T-helper 17 cell (primary cell): ENCODE results near the gene MOK. TPM values are rescaled to one million over a fixed set of nuclear protein-coding genes. Genes with fewer than 3 reads are reported as not detected.

Experiments used
- ATAC-seq: fragments of 150-1000 bp; cut with Tn5 transposase; 2 replicates; pipeline ENCODE4 v1.10.0; 2021; ENCODE audit warnings: mild to moderate bottlenecking, moderate library complexity
- DNase-seq, 3 donors: peaks; one replicate each; pipeline versions ENCODE4 v3.0.0 to v3.0.0-alpha.2; 2020 to 2021
- H3K9me3 ChIP-seq: one replicate; pipeline ENCODE4 v1.7.0; 2013; ENCODE audit warnings: low read length, mild to moderate bottlenecking; ENCODE audit not compliant: control insufficient read depth, poor library complexity, severe bottlenecking
- H3K27ac Mint-ChIP-seq: one replicate; pipeline ENCODE4 v1.8.0; 2022; ENCODE audit warnings: mild to moderate bottlenecking, moderate library complexity, mixed read lengths
- H3K27me3 Mint-ChIP-seq: one replicate; pipeline ENCODE4 v1.8.0; 2022; ENCODE audit warnings: mixed read lengths
- H3K36me3 Mint-ChIP-seq: one replicate; pipeline ENCODE4 v1.8.0; 2022; ENCODE audit warnings: low read depth, mixed read lengths
- H3K4me1 Mint-ChIP-seq: one replicate; pipeline ENCODE4 v1.8.0; 2022; ENCODE audit warnings: mild to moderate bottlenecking, mixed read lengths
- H3K4me3 Mint-ChIP-seq: one replicate; pipeline ENCODE4 v1.8.0; 2022; ENCODE audit warnings: mild to moderate bottlenecking, moderate library complexity, mixed read lengths
- total RNA-seq, 4 donors: library from RNA in 2 of 4; stranded (reverse) in 2 of 4; gene quantifications; one replicate each; pipeline ENCODE4 v1.2.3 and lab custom pipeline; 2022 to 2026

MOK gene
- total RNA-seq, 2 donors from 2014 or later: 3.7 to 4.7 TPM

DNA sequence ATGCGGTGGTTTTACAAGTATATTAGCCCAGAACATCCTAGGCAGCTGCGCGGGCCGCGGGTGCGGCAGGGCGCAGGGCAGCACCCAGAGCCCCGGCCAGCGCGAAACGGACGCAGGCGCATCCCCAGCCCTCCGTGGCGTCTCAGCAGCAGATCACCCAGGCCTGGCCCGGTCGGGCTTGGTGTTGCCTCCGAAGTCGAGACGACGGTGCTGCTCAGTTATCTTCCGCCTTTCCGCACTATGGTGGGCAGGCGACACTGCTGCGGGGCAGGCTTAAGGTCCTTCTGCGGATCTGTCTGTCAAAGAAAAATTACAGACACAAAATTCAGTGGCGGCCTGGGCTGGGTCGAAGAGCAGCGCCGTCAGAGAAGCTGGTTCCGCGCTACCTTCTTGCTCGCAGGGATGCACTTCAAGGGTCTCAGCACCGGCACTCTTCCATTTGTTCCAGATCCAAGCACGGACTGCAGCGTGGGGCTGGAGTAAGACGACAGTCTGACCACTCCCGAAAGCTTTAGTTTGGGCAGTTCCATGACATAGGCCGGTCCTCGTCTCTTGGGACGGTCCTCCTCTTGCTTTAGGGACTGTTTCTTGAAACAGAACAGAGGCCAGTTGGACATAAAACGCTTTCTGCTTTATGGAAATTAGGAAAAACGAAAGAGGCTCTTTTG is 75.8 kb downstream of the MOK start:
- Mint-ChIP-seq H3K36me3 (no peaks in the 10 kb centered on the region), H3K4me1 (no peaks in the 10 kb centered on the region), H3K4me3 (no peak overlapping the region), H3K27ac (no peak overlapping the region), H3K27me3 (no peaks in the 10 kb centered on the region)
- no peaks in the 10 kb centered on the region for H3K9me3 ChIP-seq
- ATAC-seq (no peak), DNase-seq (no peak)

DNA sequence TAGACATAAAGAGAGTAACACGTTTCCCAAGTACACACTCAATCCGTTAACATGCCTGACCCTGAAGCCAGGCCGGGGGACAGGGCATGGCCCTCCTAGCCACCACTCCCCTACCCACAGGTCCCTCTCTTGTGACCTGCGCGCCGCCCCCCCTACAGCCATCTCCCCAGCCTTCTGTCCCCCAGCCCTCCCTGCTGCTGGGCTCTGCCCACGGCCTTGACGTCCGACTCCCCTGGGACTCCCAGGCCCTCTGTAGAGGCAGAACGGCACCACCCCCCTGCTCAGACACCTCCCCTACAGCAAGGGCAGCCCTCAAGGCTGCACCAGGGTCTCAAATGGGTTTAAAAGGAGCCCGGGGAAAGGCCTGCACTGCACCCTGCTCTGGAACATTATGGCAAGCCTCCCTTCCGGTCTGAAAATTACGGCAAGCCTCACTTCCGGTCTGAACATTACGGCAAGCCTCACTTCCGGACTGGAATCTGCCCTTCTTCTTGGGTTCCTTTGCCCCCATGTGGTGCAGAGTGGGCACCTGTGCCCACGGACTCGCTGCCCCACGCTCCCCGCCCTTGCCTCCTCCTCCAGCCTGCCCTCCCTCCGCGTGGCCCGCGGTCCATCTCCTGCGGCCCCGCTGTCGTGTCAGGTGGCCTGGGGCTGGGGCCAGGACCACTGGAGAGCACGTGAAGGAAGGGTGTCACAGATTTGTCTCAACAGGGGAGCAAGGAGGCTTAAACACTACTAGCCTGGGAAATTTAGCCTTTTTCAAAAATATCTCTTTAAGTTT is 77.6 kb downstream of the MOK start:
- H3K27ac Mint-ChIP-seq: no peak overlapping the region

DNA sequence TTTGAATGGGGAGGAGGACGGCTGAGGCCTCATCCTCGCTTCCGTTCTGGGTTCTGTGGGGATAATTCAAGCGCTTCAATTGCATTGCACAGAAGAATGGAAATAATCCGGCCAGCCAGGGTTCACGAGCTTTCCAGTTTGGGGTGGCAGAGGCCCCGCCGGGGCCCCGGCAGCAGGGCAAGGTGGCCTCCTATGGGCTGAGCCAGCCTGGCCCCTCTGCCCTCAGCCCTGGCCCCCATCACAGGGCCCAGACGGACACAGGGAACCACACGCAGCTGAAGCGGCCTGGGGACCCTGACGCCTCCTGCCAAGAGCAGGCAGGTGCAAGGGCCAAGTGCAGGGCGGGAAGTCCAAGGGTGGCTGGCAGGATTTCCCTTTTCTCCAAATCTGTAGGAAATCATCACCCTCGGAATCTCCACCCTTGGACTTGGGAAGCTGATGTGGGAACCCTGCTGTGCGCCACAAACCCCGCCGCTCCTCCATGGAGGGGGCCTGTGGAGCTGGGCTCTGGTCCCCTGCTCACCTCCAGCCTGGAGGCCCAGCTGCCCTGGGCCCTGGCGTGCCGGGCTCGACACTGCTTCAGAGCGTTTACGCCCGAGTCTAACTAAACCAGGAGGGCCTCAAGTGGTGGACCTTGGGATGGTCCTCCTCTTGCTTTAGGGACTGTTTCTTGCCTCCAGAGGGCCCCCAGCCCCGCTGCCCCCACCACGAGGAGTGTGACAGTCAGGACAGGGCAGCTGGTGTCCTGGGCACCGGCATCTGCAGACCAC is 78.4 kb downstream of the MOK start:
- no peak for DNase-seq
- H3K4me1 Mint-ChIP-seq: no peaks in the 10 kb centered on the region
- H3K27me3 Mint-ChIP-seq: no peaks in the 10 kb centered on the region
- no peaks in the 10 kb centered on the region for H3K36me3 Mint-ChIP-seq
- H3K4me3 Mint-ChIP-seq: no peak overlapping the region
- H3K9me3 ChIP-seq: no peaks in the 10 kb centered on the region
- H3K27ac Mint-ChIP-seq: no peak overlapping the region
- no peak for ATAC-seq

More for the DNA sequence above, 77.6 kb downstream of the MOK start:
- H3K9me3 ChIP-seq: no peaks in the 10 kb centered on the region
- Mint-ChIP-seq H3K36me3 (no peaks in the 10 kb centered on the region), H3K27me3 (no peaks in the 10 kb centered on the region), H3K4me3 (no peak overlapping the region), H3K4me1 (no peaks in the 10 kb centered on the region)
- DNase-seq (no peak), ATAC-seq (no peak)

DNA sequence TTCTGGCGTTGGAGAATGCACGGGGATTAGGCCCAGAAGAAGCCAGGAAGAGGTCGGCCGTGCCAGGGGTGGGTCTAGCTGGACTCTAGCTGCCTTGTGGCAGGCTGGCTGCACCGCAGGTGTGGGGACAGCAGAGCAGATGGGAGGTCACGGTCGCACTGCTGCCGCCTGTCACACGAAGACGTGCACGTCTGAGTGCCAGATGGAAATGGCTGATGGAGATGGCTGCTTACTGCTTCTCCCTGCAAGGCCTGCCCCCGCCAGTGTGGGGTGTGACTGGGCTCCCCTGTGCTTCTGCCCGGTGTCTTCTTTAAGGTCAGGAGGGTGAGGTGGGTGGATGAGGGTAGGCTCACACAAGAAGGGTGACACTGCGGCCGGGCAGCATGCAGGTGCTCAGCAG is 79.0 kb downstream of the MOK start:
- Mint-ChIP-seq H3K4me1 (no peaks in the 10 kb centered on the region), H3K27ac (peak overlapping the region; percentile 29), H3K4me3 (no peak overlapping the region), H3K27me3 (no peaks in the 10 kb centered on the region), H3K36me3 (no peaks in the 10 kb centered on the region)
- DNase-seq (no peak), ATAC-seq (no peak)
- no peaks in the 10 kb centered on the region for H3K9me3 ChIP-seq

DNA sequence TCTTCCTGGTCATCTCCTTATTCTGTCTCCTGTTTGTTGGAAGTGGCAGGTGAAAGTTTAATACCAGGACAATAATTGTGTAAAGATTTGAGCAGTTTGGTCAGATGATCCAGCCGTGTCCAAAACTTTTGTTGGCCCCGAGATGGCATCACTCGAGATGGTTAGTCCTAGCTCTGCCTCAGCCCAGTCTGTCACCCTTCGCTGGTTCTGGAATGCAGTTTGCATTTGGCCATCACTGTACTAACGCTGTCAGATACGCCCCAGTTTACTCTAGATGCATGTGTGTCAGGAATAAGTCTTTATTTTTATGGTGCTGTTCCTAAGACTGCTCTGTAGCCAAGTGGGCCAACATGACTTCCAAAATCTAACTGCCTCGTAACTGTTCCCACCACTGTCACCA is 79.6 kb downstream of the MOK start:
- H3K4me3 Mint-ChIP-seq: no peak overlapping the region
- H3K27ac Mint-ChIP-seq: peak overlapping the region; percentile 29
- no peaks in the 10 kb centered on the region for H3K36me3 Mint-ChIP-seq
- no peaks in the 10 kb centered on the region for H3K4me1 Mint-ChIP-seq
- no peak for ATAC-seq
- DNase-seq: no peak
- no peaks in the 10 kb centered on the region for H3K27me3 Mint-ChIP-seq
- H3K9me3 ChIP-seq: no peaks in the 10 kb centered on the region

DNA sequence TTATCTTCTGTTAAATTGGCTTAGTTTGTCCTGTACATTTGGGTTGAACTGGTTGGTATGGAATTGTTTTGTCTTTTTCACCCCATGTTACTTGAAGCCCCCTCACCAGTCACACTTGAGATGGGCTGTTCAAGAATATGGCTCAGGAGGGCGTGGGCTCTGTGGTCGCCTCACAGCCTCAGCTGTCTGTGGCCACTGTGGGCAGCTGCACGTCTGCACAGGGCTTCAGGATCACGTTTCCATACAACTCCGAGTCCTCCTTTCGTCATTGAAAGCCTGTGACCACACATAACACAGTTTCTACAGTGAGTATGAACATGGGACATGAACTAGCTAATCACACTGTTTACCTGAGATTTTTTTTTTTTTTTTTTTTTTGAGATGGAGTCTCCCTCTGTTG is 81.3 kb downstream of the MOK start:
- DNase-seq (no peak), ATAC-seq (no peak)
- H3K36me3 Mint-ChIP-seq: no peaks in the 10 kb centered on the region
- H3K27ac Mint-ChIP-seq: no peak overlapping the region
- H3K9me3 ChIP-seq: no peaks in the 10 kb centered on the region
- H3K27me3 Mint-ChIP-seq: no peaks in the 10 kb centered on the region
- no peak overlapping the region for H3K4me3 Mint-ChIP-seq
- H3K4me1 Mint-ChIP-seq: peaks cover 7% of the 10 kb centered on the region

DNA sequence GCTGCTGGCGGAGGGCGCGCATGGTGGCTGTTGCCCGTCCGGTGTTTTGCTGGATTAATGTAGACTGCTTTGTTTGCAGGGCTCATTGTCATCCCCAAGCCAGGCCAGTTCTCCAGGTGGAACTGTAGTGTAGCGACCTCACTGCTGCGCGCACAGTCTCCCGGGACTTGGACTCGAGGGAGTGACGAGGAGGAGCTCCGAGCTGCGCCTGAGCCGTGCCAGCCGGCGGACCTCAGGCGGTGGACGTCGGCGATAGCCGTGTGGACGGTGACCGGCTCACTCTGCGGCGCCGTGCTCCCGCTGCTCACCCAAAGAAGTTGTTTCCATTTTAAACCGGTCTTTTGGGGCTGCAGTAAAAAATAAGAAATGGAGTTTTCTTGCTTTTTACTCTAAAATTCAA is 82.2 kb downstream of the MOK start:
- no peaks in the 10 kb centered on the region for H3K9me3 ChIP-seq
- no peak overlapping the region for H3K4me3 Mint-ChIP-seq
- peaks cover 7% of the 10 kb centered on the region for H3K4me1 Mint-ChIP-seq
- no peak for ATAC-seq
- H3K27me3 Mint-ChIP-seq: no peaks in the 10 kb centered on the region
- DNase-seq: no peak
- H3K27ac Mint-ChIP-seq: no peak overlapping the region
- no peaks in the 10 kb centered on the region for H3K36me3 Mint-ChIP-seq

DNA sequence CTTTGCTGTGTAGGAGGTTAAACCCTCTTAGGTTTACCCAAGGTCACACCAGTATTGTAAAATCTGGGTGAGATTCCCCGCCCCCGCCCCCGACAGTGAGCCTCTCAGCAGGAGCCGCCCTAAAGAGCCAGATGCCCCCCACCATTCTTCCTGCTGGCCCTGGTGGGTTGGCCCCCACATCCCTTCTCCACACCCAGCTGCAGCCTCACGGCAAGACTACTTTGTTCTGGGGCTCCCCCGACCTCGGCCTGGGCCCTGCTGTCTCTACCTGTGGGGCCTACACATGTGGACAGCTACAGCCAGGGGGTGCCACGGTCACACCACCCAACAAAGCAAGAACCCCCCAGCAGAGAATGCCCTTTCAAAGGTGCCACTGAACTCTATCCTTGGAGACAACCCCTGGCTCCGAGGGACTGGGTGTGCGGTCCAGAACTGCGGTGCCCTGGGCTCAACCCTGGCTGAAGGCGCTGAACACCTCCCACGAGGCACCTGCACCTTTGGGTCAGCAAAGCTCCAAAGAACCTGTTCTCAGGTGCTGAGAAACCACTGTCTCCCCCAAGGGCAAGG is 82.9 kb downstream of the MOK start:
- no peaks in the 10 kb centered on the region for H3K27me3 Mint-ChIP-seq
- H3K4me3 Mint-ChIP-seq: no peak overlapping the region
- H3K27ac Mint-ChIP-seq: no peak overlapping the region
- H3K4me1 Mint-ChIP-seq: peaks cover 10% of the 10 kb centered on the region
- ATAC-seq (no peak), DNase-seq (no peak)
- H3K9me3 ChIP-seq: no peaks in the 10 kb centered on the region
- H3K36me3 Mint-ChIP-seq: no peaks in the 10 kb centered on the region

DNA sequence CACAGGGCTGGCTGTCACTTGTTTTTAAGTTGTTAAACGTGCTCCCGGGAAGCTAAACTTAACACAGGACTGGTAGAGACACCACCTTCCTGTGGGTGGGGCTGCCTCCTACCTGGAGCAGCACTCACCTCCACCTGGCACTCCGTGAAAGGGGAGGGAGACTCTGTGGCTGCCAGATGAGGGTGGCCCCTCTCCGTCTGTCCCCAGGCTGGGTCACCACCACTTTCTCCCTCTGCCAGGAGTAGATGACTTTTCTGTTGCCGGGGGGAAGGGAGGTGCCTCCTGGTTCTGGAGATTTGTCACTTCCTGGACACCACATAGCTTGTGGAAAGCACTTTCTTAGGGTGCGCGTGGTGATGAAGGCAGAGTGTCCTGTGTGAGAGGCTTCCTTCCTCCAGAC is 83.9 kb downstream of the MOK start:
- ATAC-seq: no peak
- Mint-ChIP-seq H3K36me3 (no peaks in the 10 kb centered on the region), H3K4me1 (peaks cover 10% of the 10 kb centered on the region), H3K27me3 (no peaks in the 10 kb centered on the region), H3K27ac (no peak overlapping the region), H3K4me3 (no peak overlapping the region)
- no peaks in the 10 kb centered on the region for H3K9me3 ChIP-seq
- DNase-seq: no peak

DNA sequence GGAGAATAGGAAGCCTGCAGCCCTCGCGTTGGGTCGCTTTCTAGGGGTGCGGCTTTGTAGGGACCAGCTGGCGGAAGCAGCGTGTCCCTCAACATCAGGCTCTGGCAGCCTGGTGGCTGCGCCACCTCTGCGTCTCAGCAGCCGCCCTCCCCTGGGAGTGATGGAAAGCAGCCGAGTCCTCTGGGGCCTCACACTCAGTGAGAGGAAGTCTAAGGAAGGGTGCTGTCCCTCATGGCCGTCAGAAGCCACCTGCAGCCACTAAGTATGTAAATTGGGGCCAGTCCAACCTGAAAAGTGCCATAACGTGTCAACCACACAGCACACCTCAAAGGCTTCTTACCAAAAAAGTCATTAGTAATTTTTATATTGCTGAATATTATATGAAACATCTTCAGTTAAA is 84.9 kb downstream of the MOK start:
- H3K4me1 Mint-ChIP-seq: peaks cover 10% of the 10 kb centered on the region
- H3K36me3 Mint-ChIP-seq: no peaks in the 10 kb centered on the region
- DNase-seq (no peak), ATAC-seq (peak; percentile 45)
- no peaks in the 10 kb centered on the region for H3K27me3 Mint-ChIP-seq
- H3K9me3 ChIP-seq: no peaks in the 10 kb centered on the region
- no peak overlapping the region for H3K4me3 Mint-ChIP-seq
- no peak overlapping the region for H3K27ac Mint-ChIP-seq

DNA sequence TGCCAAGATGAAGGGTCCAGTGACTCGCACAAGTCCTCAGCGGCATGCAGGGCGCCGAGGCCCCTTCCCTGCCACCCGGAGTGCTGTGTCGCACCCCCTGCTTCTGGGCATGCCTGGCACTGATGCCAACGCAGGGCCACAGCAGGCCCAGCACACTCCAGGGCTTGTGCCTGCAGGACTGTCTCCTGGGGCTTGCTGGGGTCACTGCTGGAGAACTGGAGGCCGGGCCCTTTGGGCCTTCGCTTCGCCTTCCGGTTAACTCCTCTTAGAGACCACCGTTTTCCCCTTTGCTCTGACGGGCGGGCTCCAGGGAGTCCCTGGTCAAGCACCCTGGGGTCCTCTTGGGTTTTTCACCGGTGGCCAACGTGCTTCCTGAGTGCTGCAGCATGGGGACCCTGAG is 85.6 kb downstream of the MOK start:
- Mint-ChIP-seq H3K27ac (peak overlapping the region; percentile 79), H3K36me3 (no peaks in the 10 kb centered on the region), H3K4me1 (peaks cover 10% of the 10 kb centered on the region), H3K4me3 (no peak overlapping the region), H3K27me3 (no peaks in the 10 kb centered on the region)
- DNase-seq (no peak), ATAC-seq (no peak)
- H3K9me3 ChIP-seq: no peaks in the 10 kb centered on the region

DNA sequence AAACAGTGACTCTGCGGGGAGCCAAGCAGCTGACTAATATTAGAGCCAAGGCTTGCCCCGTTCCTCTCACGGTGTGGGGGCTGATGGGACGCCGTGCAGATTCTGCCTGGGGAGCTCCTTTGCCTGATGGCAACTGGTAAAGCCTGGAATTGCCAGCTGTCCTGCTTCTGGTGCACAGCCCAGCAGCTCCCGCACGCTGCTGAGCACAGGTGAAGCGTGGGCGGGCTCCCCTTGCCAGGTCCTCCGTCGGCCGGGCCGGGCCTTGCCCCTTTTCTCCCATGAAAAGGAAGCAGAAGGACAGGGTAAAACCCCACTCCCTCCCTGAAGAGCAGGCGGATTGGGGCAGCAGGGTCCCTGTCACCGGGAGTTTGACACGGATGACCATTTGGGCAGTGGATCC is 86.3 kb downstream of the MOK start:
- no peak for ATAC-seq
- no peaks in the 10 kb centered on the region for H3K27me3 Mint-ChIP-seq

DNA sequence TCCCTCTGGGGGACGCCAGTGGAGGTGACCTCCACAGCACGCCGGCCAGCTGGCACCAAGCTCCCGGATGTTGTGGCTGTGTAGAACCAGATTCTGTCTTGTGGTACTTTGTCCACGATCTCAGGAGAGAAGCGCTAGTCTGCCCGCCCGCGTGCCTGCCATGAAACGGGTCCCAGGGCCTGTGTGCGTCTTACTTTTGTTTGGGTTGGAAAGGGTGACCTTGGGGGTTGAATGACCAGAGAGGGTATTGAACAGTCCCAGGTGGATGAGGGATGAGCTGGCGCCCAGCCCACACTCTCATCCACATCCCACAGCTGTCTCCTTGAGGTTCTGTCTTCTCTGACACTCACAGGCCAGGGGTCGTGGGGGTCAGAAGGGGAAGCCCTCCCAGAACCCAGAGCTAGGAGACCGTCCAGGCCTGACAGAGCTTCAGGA is 87.0 kb downstream of the MOK start:
- no peak for DNase-seq
- Mint-ChIP-seq H3K4me1 (peaks cover 10% of the 10 kb centered on the region), H3K27me3 (no peaks in the 10 kb centered on the region), H3K36me3 (no peaks in the 10 kb centered on the region), H3K27ac (peak overlapping the region; percentile 49), H3K4me3 (no peak overlapping the region)
- ATAC-seq: no peak
- H3K9me3 ChIP-seq: no peaks in the 10 kb centered on the region

More for the DNA sequence above, 86.3 kb downstream of the MOK start:
- peak overlapping the region; percentile 79 for H3K27ac Mint-ChIP-seq
- no peak overlapping the region for H3K4me3 Mint-ChIP-seq
- no peak for DNase-seq
- H3K36me3 Mint-ChIP-seq: no peaks in the 10 kb centered on the region
- H3K4me1 Mint-ChIP-seq: peaks cover 10% of the 10 kb centered on the region
- no peaks in the 10 kb centered on the region for H3K9me3 ChIP-seq
